Stimulated activated CD8-positive, alpha-beta memory T cell treated with anti-CD3 and anti-CD28 coated beads, Interleukin-4, amount 100 ng/mL, for 48 hours (primary cell): ENCODE results near the gene PHLDA2.
A peak's percentile ranks its signal among the peaks of the same experiment; 100 is the strongest.
"Not testable (repeated sequence)": the region's sequence is repeated elsewhere in the genome, so short reads cannot be mapped to it uniquely, and the experiment has no call there.

Experiments
- DNase-seq: peaks from one replicate; pipeline ENCODE4 v3.0.0-alpha.2; 2020

The PHLDA2 gene

GRCh38 chr11:2912498-2912897 lies 16.7 kb downstream of the PHLDA2 start:
- DNase-seq, result no peak

- DNase-seq, result no peak
Observed at GRCh38 chr11:2911785-2912391, 17.3 kb downstream of the PHLDA2 start.

GRCh38 chr11:2911088-2911784 lies 18.0 kb downstream of the PHLDA2 start:
- DNase-seq, result no peak

- no peak for DNase-seq
Observed at GRCh38 chr11:2910401-2910955, 18.7 kb downstream of the PHLDA2 start.

- DNase-seq, result no peak
Observed at GRCh38 chr11:2909133-2909902, 19.9 kb downstream of the PHLDA2 start.

- no peak for DNase-seq
Observed at GRCh38 chr11:2908130-2908529, 21.1 kb downstream of the PHLDA2 start.

- DNase-seq, result not testable (repeated sequence)
Observed at GRCh38 chr11:2905299-2905698, 23.9 kb downstream of the PHLDA2 start.

GRCh38 chr11:2904153-2905052 lies 24.8 kb downstream of the PHLDA2 start:
- DNase-seq, result no peak

- no peak for DNase-seq
Observed at GRCh38 chr11:2903672-2904011, 25.6 kb downstream of the PHLDA2 start.

- DNase-seq, result no peak
Observed at GRCh38 chr11:2902784-2903671, 26.2 kb downstream of the PHLDA2 start.

GRCh38 chr11:2901854-2902783 lies 27.1 kb downstream of the PHLDA2 start:
- DNase-seq, result peak; percentile 97

- DNase-seq, result no peak
Observed at GRCh38 chr11:2901196-2901796, 27.9 kb downstream of the PHLDA2 start.

- DNase-seq, result no peak
Observed at GRCh38 chr11:2899080-2899783, 30.0 kb downstream of the PHLDA2 start.

GRCh38 chr11:2898366-2899079 lies 30.7 kb downstream of the PHLDA2 start:
- peak; percentile 71 for DNase-seq

- no peak for DNase-seq
Observed at GRCh38 chr11:2897048-2897447, 32.2 kb downstream of the PHLDA2 start.

- no peak for DNase-seq
Observed at GRCh38 chr11:2896047-2896446, 33.2 kb downstream of the PHLDA2 start.

- no peak for DNase-seq
Observed at GRCh38 chr11:2893935-2894334, 35.3 kb downstream of the PHLDA2 start.

- peak; percentile 67 for DNase-seq
Observed at GRCh38 chr11:2892967-2893528, 36.2 kb downstream of the PHLDA2 start.
